Gastroesophageal sphincter (tissue), 3 donors: ENCODE measurements around the gene TFB1M.

ENCODE experiments used
- POLR2A ChIP-seq, 2 donors: fragments of 450-650 bp; IDR thresholded peaks; one replicate each; pipeline ENCODE4 v1.6.1; 2017; ENCODE audit warnings: antibody characterized with exemption in 2 of 2, mild to moderate bottlenecking in 2 of 2, moderate library complexity in 1 of 2
- TF ChIP-seq, protein P1 (sequence below), 4 experiments: fragments of 200-600 bp in 2 of 4; fragments of 450-650 bp in 2 of 4; sonication (generic) in 1 of 4; IDR thresholded peaks; one replicate each; pipeline ENCODE4 v1.5.1; 2017 to 2019; ENCODE audit warnings: antibody characterized with exemption in 4 of 4, mild to moderate bottlenecking in 2 of 4, moderate library complexity in 2 of 4

DNA sequence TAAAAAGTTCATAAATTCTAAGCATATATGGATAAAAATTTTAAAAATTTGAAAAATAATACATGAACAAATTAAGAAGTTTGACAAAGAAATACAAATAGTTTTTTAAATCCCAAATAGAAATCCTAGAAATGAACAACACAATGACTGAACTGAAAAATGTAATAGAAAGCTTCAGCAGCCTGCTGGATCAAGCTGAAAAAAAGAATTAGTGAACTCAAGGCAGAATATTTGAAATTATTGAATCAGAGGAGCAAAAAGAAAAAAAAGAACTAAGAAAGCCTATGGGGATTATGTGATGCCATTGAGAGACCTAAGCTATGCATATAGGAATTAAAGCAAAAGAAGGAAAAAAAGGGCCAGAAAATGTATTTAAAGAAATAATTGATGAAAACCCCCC lies 39.9 kb upstream of the TFB1M start:
- TF ChIP-seq POLR2A (IDR thresholded peaks at IDR 0.05), result no peak
- TF ChIP-seq, protein P1, sequence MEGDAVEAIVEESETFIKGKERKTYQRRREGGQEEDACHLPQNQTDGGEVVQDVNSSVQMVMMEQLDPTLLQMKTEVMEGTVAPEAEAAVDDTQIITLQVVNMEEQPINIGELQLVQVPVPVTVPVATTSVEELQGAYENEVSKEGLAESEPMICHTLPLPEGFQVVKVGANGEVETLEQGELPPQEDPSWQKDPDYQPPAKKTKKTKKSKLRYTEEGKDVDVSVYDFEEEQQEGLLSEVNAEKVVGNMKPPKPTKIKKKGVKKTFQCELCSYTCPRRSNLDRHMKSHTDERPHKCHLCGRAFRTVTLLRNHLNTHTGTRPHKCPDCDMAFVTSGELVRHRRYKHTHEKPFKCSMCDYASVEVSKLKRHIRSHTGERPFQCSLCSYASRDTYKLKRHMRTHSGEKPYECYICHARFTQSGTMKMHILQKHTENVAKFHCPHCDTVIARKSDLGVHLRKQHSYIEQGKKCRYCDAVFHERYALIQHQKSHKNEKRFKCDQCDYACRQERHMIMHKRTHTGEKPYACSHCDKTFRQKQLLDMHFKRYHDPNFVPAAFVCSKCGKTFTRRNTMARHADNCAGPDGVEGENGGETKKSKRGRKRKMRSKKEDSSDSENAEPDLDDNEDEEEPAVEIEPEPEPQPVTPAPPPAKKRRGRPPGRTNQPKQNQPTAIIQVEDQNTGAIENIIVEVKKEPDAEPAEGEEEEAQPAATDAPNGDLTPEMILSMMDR (IDR thresholded peaks at IDR 0.05), result no peak
